Vagina (tissue), 2 donors: Measurements from ENCODE around the gene ANKRD16. TPM values are rescaled to one million over a fixed set of nuclear protein-coding genes. Genes with fewer than 3 reads are reported as not detected.

Source experiments
- DNase-seq, 2 donors: peaks; one replicate each; pipeline ENCODE4 v3.0.0-alpha.2; 2017; ENCODE audit errors: extremely low spot score in 2 of 2
- H3K27ac ChIP-seq: fragments of 200-600 bp; sonication (generic); one replicate; pipeline ENCODE4 v1.5.1; 2019
- H3K27me3 ChIP-seq: fragments of 200-600 bp; sonication (generic); one replicate; pipeline ENCODE4 v1.5.1; 2019
- H3K36me3 ChIP-seq, 2 donors: fragments of 200-600 bp; sonication (generic); one replicate each; pipeline ENCODE4 v1.5.1; 2017 to 2019
- H3K4me1 ChIP-seq: fragments of 200-600 bp; sonication (generic); one replicate; pipeline ENCODE4 v1.5.1; 2019
- H3K4me3 ChIP-seq, 2 donors: fragments of 200-600 bp; sonication (generic); 1 replicate in 1 of 2; 2 replicates in 1 of 2; pipeline ENCODE4 v1.5.1; 2016 to 2019
- H3K9me3 ChIP-seq: fragments of 200-600 bp; sonication (generic); one replicate; pipeline ENCODE4 v1.5.1; 2019
- POLR2A ChIP-seq, 2 donors: fragments of 450-650 bp; IDR thresholded peaks; one replicate each; pipeline ENCODE4 v1.6.1; 2017; ENCODE audit warnings: antibody characterized with exemption in 2 of 2, mild to moderate bottlenecking in 2 of 2, moderate library complexity in 2 of 2
- POLR2AphosphoS5 ChIP-seq, 2 donors: sonication (generic); formaldehyde crosslinking; IDR thresholded peaks; one replicate each; pipeline ENCODE4 v1.9.0; 2017; ENCODE audit warnings: antibody characterized with exemption in 2 of 2, mild to moderate bottlenecking in 2 of 2, low read depth in 1 of 2; ENCODE audit not compliant: insufficient read depth in 1 of 2
- intact Hi-C: fragments of 100-400 bp; cut with DNase I; formaldehyde crosslinking; loops from one replicate; pipeline ENCODE4 v1.15.1; 2023
- total RNA-seq: library from RNA; depleted of rRNA; stranded (reverse); fragments of >200 nt; gene quantifications from one replicate; pipeline ENCODE4 v1.2.3, GENCODE V29; 2016
- TF ChIP-seq, protein P1 (sequence below), 3 experiments: fragments of 450-650 bp in 2 of 3; fragments of 200-600 bp in 1 of 3; sonication (generic) in 1 of 3; IDR thresholded peaks; one replicate each; pipeline ENCODE4 v1.5.1; 2017 to 2019; ENCODE audit warnings: antibody characterized with exemption in 3 of 3, mild to moderate bottlenecking in 2 of 3, moderate library complexity in 2 of 3

The ANKRD16 gene
- total RNA-seq: 17.7 TPM

GRCh38 chr10:5889624-5890451, at the start of gene ANKRD16, which contains the start of gene FBH1:
Gene ANKRD16, minus strand, starts transcription at chr10:5889893. Its CDS starts 539 bp downstream, at chr10:5889354.
Gene FBH1, plus strand, starts transcription at chr10:5890243. Its CDS starts 103 bp downstream, at chr10:5890346.
- Histone ChIP-seq H3K4me1 (peaks cover 49% of the 10 kb centered on the region), H3K36me3 (peaks cover 0 to 17% of the 10 kb centered on the region in 2 donors)
- TF ChIP-seq, protein P1, sequence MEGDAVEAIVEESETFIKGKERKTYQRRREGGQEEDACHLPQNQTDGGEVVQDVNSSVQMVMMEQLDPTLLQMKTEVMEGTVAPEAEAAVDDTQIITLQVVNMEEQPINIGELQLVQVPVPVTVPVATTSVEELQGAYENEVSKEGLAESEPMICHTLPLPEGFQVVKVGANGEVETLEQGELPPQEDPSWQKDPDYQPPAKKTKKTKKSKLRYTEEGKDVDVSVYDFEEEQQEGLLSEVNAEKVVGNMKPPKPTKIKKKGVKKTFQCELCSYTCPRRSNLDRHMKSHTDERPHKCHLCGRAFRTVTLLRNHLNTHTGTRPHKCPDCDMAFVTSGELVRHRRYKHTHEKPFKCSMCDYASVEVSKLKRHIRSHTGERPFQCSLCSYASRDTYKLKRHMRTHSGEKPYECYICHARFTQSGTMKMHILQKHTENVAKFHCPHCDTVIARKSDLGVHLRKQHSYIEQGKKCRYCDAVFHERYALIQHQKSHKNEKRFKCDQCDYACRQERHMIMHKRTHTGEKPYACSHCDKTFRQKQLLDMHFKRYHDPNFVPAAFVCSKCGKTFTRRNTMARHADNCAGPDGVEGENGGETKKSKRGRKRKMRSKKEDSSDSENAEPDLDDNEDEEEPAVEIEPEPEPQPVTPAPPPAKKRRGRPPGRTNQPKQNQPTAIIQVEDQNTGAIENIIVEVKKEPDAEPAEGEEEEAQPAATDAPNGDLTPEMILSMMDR (IDR thresholded peaks at IDR 0.05): no peak
- TF ChIP-seq POLR2AphosphoS5 (IDR thresholded peaks at IDR 0.05; ENCODE audit: insufficient read depth in 1 of 2, low read depth in 1 of 2) (peak; percentile 67 to 79), POLR2A (IDR thresholded peaks at IDR 0.05) (peak in 1 of 2 donors; percentile 69)

GRCh38 chr10:5938291-5938690, 48.6 kb upstream of the ANKRD16 start:
- H3K4me3 ChIP-seq: no peak overlapping the region
- intact Hi-C loops: no loop called here
- DNase-seq: no peak
- peaks cover 14% of the 10 kb centered on the region for H3K4me1 ChIP-seq
- H3K27ac ChIP-seq: no peak overlapping the region
- no peaks in the 10 kb centered on the region for H3K9me3 ChIP-seq
- peaks cover 5 to 32% of the 10 kb centered on the region in 2 donors for H3K36me3 ChIP-seq
- no peaks in the 10 kb centered on the region for H3K27me3 ChIP-seq
- no peak for TF ChIP-seq POLR2AphosphoS5 (IDR thresholded peaks at IDR 0.05; ENCODE audit: insufficient read depth in 1 of 2, low read depth in 1 of 2)
- TF ChIP-seq POLR2A (IDR thresholded peaks at IDR 0.05): no peak
- TF ChIP-seq, protein P1 (IDR thresholded peaks at IDR 0.05): no peak

More at GRCh38 chr10:5889624-5890451, at the start of gene ANKRD16, which contains the start of gene FBH1:
- peak within 1 kb of the TSS; percentile 84 for H3K27ac ChIP-seq
- H3K9me3 ChIP-seq: no peaks in the 10 kb centered on the region
- H3K27me3 ChIP-seq: no peaks in the 10 kb centered on the region
- H3K4me3 ChIP-seq: peak within 1 kb of the TSS; percentile 96 to 97
- intact Hi-C loops: loop anchor here (10.0 kb wide), 1 partner anchor 225 kb away; the partner anchor contains the start of gene ASB13
- DNase-seq: peak in 1 of 2 donors; percentile 98

DNA sequence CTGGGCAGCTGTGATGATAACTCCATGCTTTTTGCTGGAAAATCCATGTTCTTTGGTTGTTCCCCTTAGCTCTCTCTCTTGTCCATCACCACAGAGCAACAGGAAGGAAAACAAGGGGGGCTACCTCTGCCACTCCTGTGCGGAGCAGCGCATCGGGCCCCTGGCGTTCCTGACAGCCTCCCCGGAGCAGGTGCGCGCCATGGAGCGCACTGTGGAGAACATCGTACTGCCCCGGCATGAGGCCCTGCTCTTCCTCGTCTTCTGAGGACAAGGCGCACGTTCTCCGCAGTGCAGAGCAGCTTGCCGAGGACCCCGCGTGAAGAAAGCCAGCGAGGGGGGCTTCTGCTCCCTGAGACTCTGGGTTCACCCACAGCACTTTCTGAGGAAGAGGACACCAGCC, 47.3 kb upstream of the ANKRD16 start:
- H3K4me3 ChIP-seq: no peak overlapping the region
- no peaks in the 10 kb centered on the region for H3K9me3 ChIP-seq
- TF ChIP-seq, protein P1 (IDR thresholded peaks at IDR 0.05): no peak
- H3K36me3 ChIP-seq: peaks cover 5 to 32% of the 10 kb centered on the region in 2 donors
- intact Hi-C loops: no loop called here
- DNase-seq: no peak
- H3K27me3 ChIP-seq: no peaks in the 10 kb centered on the region
- H3K4me1 ChIP-seq: peaks cover 6% of the 10 kb centered on the region
- H3K27ac ChIP-seq: no peak overlapping the region

- no peak for TF ChIP-seq POLR2AphosphoS5 (IDR thresholded peaks at IDR 0.05; ENCODE audit: insufficient read depth in 1 of 2, low read depth in 1 of 2)
- TF ChIP-seq, protein P1 (IDR thresholded peaks at IDR 0.05): no peak
- TF ChIP-seq POLR2A (IDR thresholded peaks at IDR 0.05): no peak
- intact Hi-C loops: no loop called here
- no peak overlapping the region for H3K4me3 ChIP-seq
- no peaks in the 10 kb centered on the region for H3K4me1 ChIP-seq
- peaks cover 5 to 39% of the 10 kb centered on the region in 2 donors for H3K36me3 ChIP-seq
- DNase-seq: no peak
- no peaks in the 10 kb centered on the region for H3K27me3 ChIP-seq
- no peaks in the 10 kb centered on the region for H3K9me3 ChIP-seq
- H3K27ac ChIP-seq: no peak overlapping the region
Observed at GRCh38 chr10:5935628-5936027, 45.9 kb upstream of the ANKRD16 start.
